ENCODE measurements around the gene SPI1.

- no peak for TF ChIP-seq POLR2A (IDR thresholded peaks at IDR 0.05; ENCODE audit: low read length)
- TF ChIP-seq GATA1 (IDR thresholded peaks at IDR 0.05; ENCODE audit: low read depth, low read length), result no peak
Measured at GRCh38 chr11:47350315-47350714, 28.0 kb downstream of the SPI1 start.
